ENCODE measurements around the gene KAT5. TPM values are rescaled to one million over a fixed set of nuclear protein-coding genes. Genes with fewer than 3 reads are reported as not detected.
A peak's percentile ranks its signal among the peaks of the same experiment; 100 is the strongest.

KAT5 gene
- total RNA-seq, 4 donors from 2014 or later: 66.4 to 77.1 (median 68.3) TPM

- no peak for TF ChIP-seq EP300 (IDR thresholded peaks at IDR 0.05)
- TF ChIP-seq POLR2AphosphoS5 (IDR thresholded peaks at IDR 0.05): no peak
- Histone ChIP-seq H3K36me3 (peaks cover 12 to 20% (median 18%) of the 10 kb centered on the region in 4 donors), H3K27ac (replicated peaks in 1 of 4) (no peak overlapping the region), H3K27me3 (no peaks in the 10 kb centered on the region), H3K9me3 (no peaks in the 10 kb centered on the region), H3K4me3 (no peak overlapping the region), H3K4me1 (peaks cover 25 to 36% (median 29%) of the 10 kb centered on the region in 4 donors)
- 78% methylated on average over 8 of the region's 8 CpGs for WGBS
- DNase-seq (ENCODE audit: extremely low spot score): no peak
- intact Hi-C loops (cut with DNase I): loop anchor here (2.0 to 5.0 kb wide), 2 partner anchors 109 to 278 kb away; no protein-coding TSS in a partner anchor
Measured at GRCh38 chr11:65709661-65710060, 2.4 kb upstream of the KAT5 start.

GRCh38 chr11:65710421-65710820 lies 1.6 kb upstream of the KAT5 start:
- DNase-seq (ENCODE audit: extremely low spot score): no peak
- Histone ChIP-seq H3K27ac (replicated peaks in 1 of 4) (peak overlapping the region; percentile 95 to 99 (median 98)), H3K9me3 (no peaks in the 10 kb centered on the region), H3K4me1 (peaks cover 25 to 44% (median 29%) of the 10 kb centered on the region in 4 donors), H3K27me3 (no peaks in the 10 kb centered on the region), H3K36me3 (peaks cover 19 to 28% (median 26%) of the 10 kb centered on the region in 4 donors), H3K4me3 (no peak overlapping the region)
- no peak for TF ChIP-seq POLR2A (IDR thresholded peaks at IDR 0.05; ENCODE audit: low read depth)
- no peak for TF ChIP-seq EP300 (IDR thresholded peaks at IDR 0.05)
- no peak for TF ChIP-seq CTCF (IDR thresholded peaks at IDR 0.05)
- TF ChIP-seq POLR2AphosphoS5 (IDR thresholded peaks at IDR 0.05): no peak
- intact Hi-C loops (cut with DNase I): loop anchor here (2.0 kb wide), 1 partner anchor 108 kb away; no protein-coding TSS in a partner anchor
- 81% methylated on average over 3 of the region's 3 CpGs for WGBS

- TF ChIP-seq CTCF (IDR thresholded peaks at IDR 0.05) (no peak), POLR2AphosphoS5 (IDR thresholded peaks at IDR 0.05) (no peak), EP300 (IDR thresholded peaks at IDR 0.05) (no peak), POLR2A (IDR thresholded peaks at IDR 0.05; ENCODE audit: low read depth) (no peak)
- Histone ChIP-seq H3K9me3 (no peaks in the 10 kb centered on the region), H3K4me3 (peak overlapping the region; percentile 67 to 92 (median 72)), H3K4me1 (peaks cover 21 to 52% (median 30%) of the 10 kb centered on the region in 4 donors), H3K27me3 (no peaks in the 10 kb centered on the region), H3K36me3 (peaks cover 39 to 50% (median 48%) of the 10 kb centered on the region in 4 donors), H3K27ac (replicated peaks in 1 of 4) (peak overlapping the region; percentile 95 to 99 (median 98))
- DNase-seq (ENCODE audit: extremely low spot score): no peak
- intact Hi-C loops (cut with DNase I): no loop called here
- 19% methylated on average over 11 of the region's 11 CpGs for WGBS
Measured at GRCh38 chr11:65712633-65713076, 603 bp downstream of the KAT5 start.

- H3K4me3 ChIP-seq: peak overlapping the region; percentile 67 to 92 (median 72)
- peak overlapping the region; percentile 95 to 99 (median 98) for H3K27ac ChIP-seq (replicated peaks in 1 of 4)
- H3K4me1 ChIP-seq: peaks cover 21 to 59% (median 37%) of the 10 kb centered on the region in 4 donors
- H3K36me3 ChIP-seq: peaks cover 42 to 57% (median 56%) of the 10 kb centered on the region in 4 donors
- no peaks in the 10 kb centered on the region for H3K27me3 ChIP-seq
- DNase-seq (ENCODE audit: extremely low spot score): no peak
- 90% methylated on average over 22 of the region's 24 CpGs for WGBS
- no peaks in the 10 kb centered on the region for H3K9me3 ChIP-seq
- TF ChIP-seq POLR2A (IDR thresholded peaks at IDR 0.05; ENCODE audit: low read depth) (no peak), CTCF (IDR thresholded peaks at IDR 0.05) (no peak)
- intact Hi-C loops (cut with DNase I): no loop called here
Measured at GRCh38 chr11:65713212-65713969, 1.3 kb downstream of the KAT5 start.

GRCh38 chr11:65714433-65714832 lies 2.4 kb downstream of the KAT5 start:
- Histone ChIP-seq H3K4me3 (no peak overlapping the region), H3K27ac (replicated peaks in 1 of 4) (peak overlapping the region in 1 of 4 donors; percentile 3), H3K36me3 (peaks cover 42 to 68% (median 66%) of the 10 kb centered on the region in 4 donors), H3K4me1 (peaks cover 30 to 69% (median 48%) of the 10 kb centered on the region in 4 donors), H3K27me3 (no peaks in the 10 kb centered on the region), H3K9me3 (no peaks in the 10 kb centered on the region)
- 87% methylated on average over 10 of the region's 16 CpGs for WGBS
- intact Hi-C loops (cut with DNase I): no loop called here
- no peak for DNase-seq (ENCODE audit: extremely low spot score)
- TF ChIP-seq CTCF (IDR thresholded peaks at IDR 0.05) (no peak), POLR2AphosphoS5 (IDR thresholded peaks at IDR 0.05) (peak in 1 of 2 donors; percentile 8)
